CD4-positive, alpha-beta T cell treated with Interleukin-21 for 1 hour (primary cell): ENCODE measurements around the gene ACACB.
"Not testable (repeated sequence)": the region's sequence is repeated elsewhere in the genome, so short reads cannot be mapped to it uniquely, and the experiment has no call there.

Source experiments
- DNase-seq: peaks from one replicate; pipeline ENCODE4 v3.0.0-alpha.2; 2020

The ACACB gene

GRCh38 chr12:109147126-109147525, 30.7 kb downstream of the ACACB start:
- DNase-seq: not testable (repeated sequence)

GRCh38 chr12:109147954-109148353, 31.6 kb downstream of the ACACB start:
- DNase-seq: no peak

- no peak for DNase-seq
These were observed 33.8 kb downstream of the ACACB start for GRCh38 chr12:109150124-109150640.

- DNase-seq: no peak
These were observed 35.1 kb downstream of the ACACB start for GRCh38 chr12:109151457-109151856.

GRCh38 chr12:109153821-109154441, 37.5 kb downstream of the ACACB start:
- DNase-seq: no peak

GRCh38 chr12:109154451-109155438, 38.4 kb downstream of the ACACB start:
- peak; percentile 84 for DNase-seq

- DNase-seq: no peak
These were observed 39.6 kb downstream of the ACACB start for GRCh38 chr12:109156036-109156435.

GRCh38 chr12:109156586-109156985, 40.2 kb downstream of the ACACB start:
- DNase-seq: no peak

GRCh38 chr12:109157986-109158385, 41.6 kb downstream of the ACACB start:
- DNase-seq: no peak

- no peak for DNase-seq
These were observed 44.0 kb downstream of the ACACB start for GRCh38 chr12:109160433-109160832.

- DNase-seq: no peak
These were observed 44.5 kb downstream of the ACACB start for GRCh38 chr12:109160873-109161272.

GRCh38 chr12:109162551-109162950, 46.2 kb downstream of the ACACB start:
- no peak for DNase-seq

GRCh38 chr12:109163167-109163566, 46.8 kb downstream of the ACACB start:
- DNase-seq: no peak

- DNase-seq: no peak
These were observed 49.2 kb downstream of the ACACB start for GRCh38 chr12:109165599-109165998.

GRCh38 chr12:109166371-109166770, 50.0 kb downstream of the ACACB start:
- DNase-seq: no peak

GRCh38 chr12:109167781-109168180, 51.4 kb downstream of the ACACB start:
- DNase-seq: no peak

GRCh38 chr12:109169262-109169661, 52.9 kb downstream of the ACACB start:
- DNase-seq: no peak

GRCh38 chr12:109169686-109170085, 53.3 kb downstream of the ACACB start:
- no peak for DNase-seq

- DNase-seq: no peak
These were observed 53.9 kb downstream of the ACACB start for GRCh38 chr12:109170324-109170723.

- DNase-seq: not testable (repeated sequence)
These were observed 56.4 kb downstream of the ACACB start for GRCh38 chr12:109172787-109173186.

- no peak for DNase-seq
These were observed 57.3 kb downstream of the ACACB start for GRCh38 chr12:109173443-109174240.

GRCh38 chr12:109174468-109174867, 58.1 kb downstream of the ACACB start:
- DNase-seq: no peak

GRCh38 chr12:109178532-109178931, 62.1 kb downstream of the ACACB start:
- DNase-seq: no peak
